A549 (cell line): Measurements from ENCODE around the gene MUCL3. TPM values are rescaled to one million over a fixed set of nuclear protein-coding genes. Genes with fewer than 3 reads are reported as not detected.

Experiments used
- ATAC-seq, 2 experiments: fragments of 200-7000 bp in 1 of 2; fragments of >200 bp in 1 of 2; cut with Nextera tagmentation in 1 of 2; cut with Tn5 transposase in 1 of 2; 3 replicates each; pipeline versions ENCODE4 v1.8.0 to v1.9.1; 2018 to 2020; ENCODE audit warnings: mild to moderate bottlenecking in 1 of 2, moderate library complexity in 1 of 2
- CTCF ChIA-PET: fragments of 300-600 bp; sonication (Branson Sonifier 250); formaldehyde crosslinking; extraction: SDS; loops from one replicate; lab custom pipeline; 2021; ENCODE audit warnings: antibody characterized with exemption, inconsistent platforms; lab: Yijun Ruan, JAX
- POLR2A ChIA-PET: fragments of 350-600 bp; formaldehyde crosslinking; extraction: SDS; loops from one replicate; lab custom pipeline; 2021; ENCODE audit warnings: antibody characterized with exemption, inconsistent platforms; lab: Yijun Ruan, JAX
- DNase-seq, 2 experiments: peaks; one replicate each; pipeline versions ENCODE4 v3.0.0 to v3.0.0-alpha.2; 2011 to 2016; ENCODE audit warnings: low read depth in 1 of 2, low spot score in 1 of 2
- FAIRE-seq: peaks from 2 replicates; lab custom pipeline; 2011; peaks lifted over from hg19 to GRCh38; lab: Jason Lieb, UNC
- H3K27ac ChIP-seq, 2 experiments: fragments of >200 bp; sonication (Bioruptor Twin); formaldehyde crosslinking; 3 replicates each; pipeline ENCODE4 v1.5.1; 2016 to 2017
- H3K4me1 ChIP-seq: fragments of >200 bp; sonication (Bioruptor Twin); formaldehyde crosslinking; 3 replicates; pipeline ENCODE4 v1.6.1; 2016
- H3K4me2 ChIP-seq: fragments of >200 bp; sonication (Bioruptor Twin); formaldehyde crosslinking; 3 replicates; pipeline ENCODE4 v1.6.1; 2016
- H3K4me3 ChIP-seq: fragments of >200 bp; sonication (Bioruptor Twin); formaldehyde crosslinking; 3 replicates; pipeline ENCODE4 v1.5.1; 2016
- H3K9me3 ChIP-seq: fragments of >200 bp; sonication (Bioruptor Twin); formaldehyde crosslinking; 3 replicates; pipeline ENCODE4 v1.6.1; 2016
- CBX2 ChIP-seq: fragments of 200-600 bp; sonication (generic); IDR thresholded peaks from 2 replicates; pipeline ENCODE4 v1.6.1; 2016; ENCODE audit warnings: low read depth, mild to moderate bottlenecking, borderline replicate concordance
- CEBPB ChIP-seq, 2 experiments: fragments of >200 bp in 1 of 2; sonication (Bioruptor Twin) in 1 of 2; formaldehyde crosslinking in 1 of 2; IDR thresholded peaks; 2 replicates each; pipeline ENCODE4 v1.6.1; 2012 to 2016
- CHD2 ChIP-seq: fragments of 150-350 bp; IDR thresholded peaks from 2 replicates; pipeline ENCODE4 v1.6.1; 2014; ENCODE audit warnings: low read length; ENCODE audit not compliant: partially characterized antibody
- CHD4 ChIP-seq: fragments of 200-600 bp; sonication (generic); IDR thresholded peaks from 2 replicates; pipeline ENCODE4 v1.6.1; 2016; ENCODE audit warnings: antibody characterized with exemption, mild to moderate bottlenecking, borderline replicate concordance
- EP300 ChIP-seq, 2 experiments: fragments of >200 bp; sonication (Bioruptor Twin); formaldehyde crosslinking; IDR thresholded peaks; 2 replicates in 1 of 2; 3 replicates in 1 of 2; pipeline ENCODE4 v1.6.1; 2016 to 2017
- ESRRA ChIP-seq: fragments of 150-350 bp; IDR thresholded peaks from 2 replicates; pipeline ENCODE4 v1.6.1; 2014; ENCODE audit warnings: mild to moderate bottlenecking, low read length, borderline replicate concordance
- FOSL2 ChIP-seq, 2 experiments: fragments of 450-650 bp in 1 of 2; fragments of >200 bp in 1 of 2; sonication (Bioruptor Twin) in 1 of 2; formaldehyde crosslinking; IDR thresholded peaks; 2 replicates each; pipeline versions ENCODE4 v1.5.0 to v1.6.1; 2016 to 2020; ENCODE audit warnings: mild to moderate bottlenecking in 1 of 2, moderate library complexity in 1 of 2
- HEYL ChIP-seq: fragments of 250-450 bp; sonication (Bioruptor Pico); IDR thresholded peaks from 2 replicates; pipeline ENCODE4 v1.8.0; 2021; ENCODE audit warnings: mild to moderate bottlenecking, moderate library complexity
- HOXA7 ChIP-seq: fragments of 250-450 bp; sonication (Bioruptor Pico); IDR thresholded peaks from 2 replicates; pipeline ENCODE4 v1.5.0; 2020; ENCODE audit warnings: mild to moderate bottlenecking, moderate library complexity
- HOXB5 ChIP-seq: fragments of 250-450 bp; sonication (Bioruptor Pico); IDR thresholded peaks from 2 replicates; pipeline ENCODE4 v1.5.0; 2020; ENCODE audit warnings: mild to moderate bottlenecking, moderate library complexity
- JUN ChIP-seq, 2 experiments: fragments of >200 bp; sonication (Bioruptor Twin); formaldehyde crosslinking; IDR thresholded peaks; 2 replicates in 1 of 2; 3 replicates in 1 of 2; pipeline ENCODE4 v1.6.1; 2016 to 2017
- JUNB ChIP-seq: fragments of >200 bp; sonication (Bioruptor Twin); formaldehyde crosslinking; IDR thresholded peaks from 2 replicates; pipeline ENCODE4 v1.6.1; 2016
- MAZ ChIP-seq: fragments of 150-350 bp; IDR thresholded peaks from 2 replicates; pipeline ENCODE4 v1.6.1; 2014; ENCODE audit warnings: antibody characterized with exemption, low read depth, low read length, borderline replicate concordance
- MYC ChIP-seq: IDR thresholded peaks from 2 replicates; pipeline ENCODE4 v1.6.1; 2012; ENCODE audit warnings: mild to moderate bottlenecking, inconsistent platforms, low read length, improper control_type of control experiment, borderline replicate concordance
- NFE2L2 ChIP-seq: fragments of 150-350 bp; conservative IDR thresholded peaks from 2 replicates; pipeline ENCODE4 v1.6.1; 2014; ENCODE audit warnings: low read length
- PHF8 ChIP-seq: fragments of 200-600 bp; sonication (generic); IDR thresholded peaks from 2 replicates; pipeline ENCODE4 v1.6.1; 2016; ENCODE audit warnings: low read depth, mild to moderate bottlenecking, antibody characterized with exemption, moderate library complexity, borderline replicate concordance
- POLR2A ChIP-seq: IDR thresholded peaks from 2 replicates; pipeline ENCODE4 v1.6.1; 2012; ENCODE audit warnings: mild to moderate bottlenecking, low read length
- POLR2AphosphoS2 ChIP-seq: conservative IDR thresholded peaks from 2 replicates; pipeline ENCODE4 v1.6.1; 2012; ENCODE audit warnings: low read length, improper control_type of control experiment, inconsistent platforms
- RAD21 ChIP-seq, 2 experiments: fragments of >200 bp in 1 of 2; sonication (Bioruptor Twin) in 1 of 2; formaldehyde crosslinking in 1 of 2; IDR thresholded peaks in 1 of 2; conservative IDR thresholded peaks in 1 of 2; 2 replicates in 1 of 2; 3 replicates in 1 of 2; pipeline ENCODE4 v1.6.1; 2012 to 2018; ENCODE audit warnings: inconsistent platforms in 1 of 2
- RARB ChIP-seq: fragments of 250-450 bp; sonication (Bioruptor Pico); IDR thresholded peaks from 2 replicates; pipeline ENCODE4 v1.8.0; 2021; ENCODE audit warnings: mild to moderate bottlenecking, moderate library complexity
- RCOR1 ChIP-seq: fragments of 150-350 bp; IDR thresholded peaks from 2 replicates; pipeline ENCODE4 v1.6.1; 2014; ENCODE audit warnings: antibody characterized with exemption, low read length, low read depth
- RNF2 ChIP-seq: fragments of 200-600 bp; sonication (generic); IDR thresholded peaks from 2 replicates; pipeline ENCODE4 v1.6.1; 2016; ENCODE audit warnings: low read depth, mild to moderate bottlenecking, antibody characterized with exemption, moderate library complexity, borderline replicate concordance
- SMC3 ChIP-seq: fragments of >200 bp; sonication (Bioruptor Twin); formaldehyde crosslinking; IDR thresholded peaks from 3 replicates; pipeline ENCODE4 v1.6.1; 2018; ENCODE audit warnings: inconsistent platforms
- TFCP2L1 ChIP-seq: fragments of 250-450 bp; sonication (Bioruptor Pico); IDR thresholded peaks from 2 replicates; pipeline ENCODE4 v1.5.0; 2021; ENCODE audit warnings: mild to moderate bottlenecking
- ZC3H11A ChIP-seq: fragments of 450-650 bp; IDR thresholded peaks from 2 replicates; pipeline ENCODE4 v1.6.1; 2014; ENCODE audit warnings: antibody characterized with exemption, mild to moderate bottlenecking
- ZNF302 ChIP-seq: fragments of 250-450 bp; sonication (Bioruptor Pico); IDR thresholded peaks from 2 replicates; pipeline ENCODE4 v1.9.0; 2021; ENCODE audit warnings: inconsistent platforms, mild to moderate bottlenecking, moderate library complexity
- WGBS: methylation state at CpG from one replicate; pipeline ENCODE4 v1.1.6; 2017; ENCODE audit errors: missing lambda C conversion rate; 5-methylcytosine and 5-hydroxymethylcytosine counted together
- polyA plus RNA-seq, 4 experiments: library from polyadenylated mRNA; depleted of rRNA in 3 of 4; stranded (reverse); fragments of >200 nt; fragmentation: RNase III in 1 of 4; extraction: RNeasy Plus Mini Kit Qiagen cat#74134 plus additional on column Dnase treatment in 1 of 4; gene quantifications; 2 replicates in 3 of 4; 3 replicates in 1 of 4; pipeline ENCODE4 v1.2.3, GENCODE V29; 2011 to 2017
- TF ChIP-seq, protein P1 (sequence below): fragments of >200 bp; sonication (Bioruptor Twin); formaldehyde crosslinking; IDR thresholded peaks from 2 replicates; pipeline ENCODE4 v1.6.1; 2016
- TF ChIP-seq, protein P2 (sequence below): IDR thresholded peaks from 2 replicates; pipeline ENCODE4 v1.6.1; 2012
- TF ChIP-seq, protein P3 (sequence below): fragments of >200 bp; sonication (Bioruptor Twin); formaldehyde crosslinking; IDR thresholded peaks from 3 replicates; pipeline ENCODE4 v1.6.1; 2016
- TF ChIP-seq, protein P4 (sequence below): fragments of >200 bp; sonication (Bioruptor Twin); formaldehyde crosslinking; IDR thresholded peaks from 3 replicates; pipeline ENCODE4 v1.5.1; 2016
- TF ChIP-seq, protein P5 (sequence below): fragments of 250-450 bp; sonication (Bioruptor Pico); IDR thresholded peaks from 2 replicates; pipeline ENCODE4 v1.5.0; 2021; ENCODE audit warnings: mild to moderate bottlenecking, moderate library complexity, borderline replicate concordance
- TF ChIP-seq, protein P6 (sequence below): IDR thresholded peaks from 2 replicates; pipeline ENCODE4 v1.6.1; 2012; ENCODE audit warnings: low read depth, borderline replicate concordance

MUCL3 gene
- polyA plus RNA-seq, 2 of the 4 experiments (the other 2 are of a cell fraction): 0.01 to 0.03 TPM

DNA sequence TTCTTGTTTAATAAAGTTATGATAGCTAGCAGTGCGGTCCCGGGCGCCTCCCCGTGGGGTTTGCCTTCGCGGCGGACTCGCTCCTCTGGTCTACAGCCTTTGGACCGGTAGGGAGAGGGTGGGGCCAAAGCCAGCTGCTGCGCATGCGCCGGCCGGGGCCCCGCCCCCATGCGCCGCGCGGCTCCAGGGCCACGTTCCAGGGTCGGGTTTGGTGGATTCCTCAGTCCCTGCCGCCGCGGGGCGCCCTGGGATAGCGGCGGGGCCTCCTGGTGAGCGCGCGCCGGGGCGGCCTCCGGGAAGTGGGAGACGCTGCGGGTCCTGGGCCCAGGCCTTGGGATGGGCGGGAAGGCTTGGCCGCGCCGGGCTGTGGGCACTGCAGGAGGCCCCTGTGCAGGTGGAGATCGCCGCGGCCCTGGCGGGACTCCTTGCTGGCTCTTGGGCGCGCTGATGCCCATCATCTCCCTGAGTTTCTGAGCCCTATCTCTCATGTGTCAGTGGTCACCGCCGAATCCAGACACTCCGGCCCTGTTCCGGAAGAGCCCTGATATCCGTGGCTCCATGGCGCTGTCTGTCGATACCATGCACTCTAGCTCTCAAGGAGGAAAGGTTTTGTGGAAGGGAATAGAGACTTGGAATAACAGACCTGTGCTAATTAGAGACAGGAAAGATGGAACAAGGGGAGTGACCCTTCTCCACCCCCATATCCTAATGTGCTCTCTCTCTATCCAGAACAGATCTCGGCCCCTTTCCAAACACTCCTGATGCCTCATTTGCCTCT lies 26.5 kb upstream of the MUCL3 start, which contains the start of gene VARS2:
TSS of gene VARS2 (plus strand) at position 163 of the 778 bp plus-strand sequence. CDS start at position 762, 599 bp downstream.
- FAIRE-seq: no peak
- TF ChIP-seq RNF2 (no peak), HEYL (CRISPR knock-in tag) (no peak), RARB (CRISPR knock-in tag) (no peak), PHF8 (peak; percentile 56; the same call in 1 of the 2 replicates), POLR2AphosphoS2 (no peak), JUNB (no peak), JUN (IDR thresholded peaks at IDR 0.05) (peak in 1 of 2 experiments; percentile 92; a peak in 3 of 5 replicates), FOSL2 (IDR thresholded peaks at IDR 0.05) (no peak), FOSL2 (CRISPR knock-in tag; IDR thresholded peaks at IDR 0.05) (no peak), CHD4 (no peak), CEBPB (IDR thresholded peaks at IDR 0.05) (no peak), CBX2 (no peak), MYC (no peak), HOXB5 (CRISPR knock-in tag) (no peak), RAD21 (conservative IDR thresholded peaks at IDR 0.05 in 1 of 2, IDR thresholded peaks at IDR 0.05 in 1 of 2) (peak; percentile 33 to 56), HOXA7 (no peak), POLR2A (peak; percentile 68), RCOR1 (no peak), SMC3 (no peak; the same call in 1 of the 3 replicates), CHD2 (no peak), TFCP2L1 (CRISPR knock-in tag) (no peak), EP300 (IDR thresholded peaks at IDR 0.05) (no peak), ZNF302 (no peak), ESRRA (no peak), MAZ (no peak), ZC3H11A (no peak), NFE2L2 (no peak)
- TF ChIP-seq, protein P1, sequence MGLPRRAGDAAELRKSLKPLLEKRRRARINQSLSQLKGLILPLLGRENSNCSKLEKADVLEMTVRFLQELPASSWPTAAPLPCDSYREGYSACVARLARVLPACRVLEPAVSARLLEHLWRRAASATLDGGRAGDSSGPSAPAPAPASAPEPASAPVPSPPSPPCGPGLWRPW: no peak
- TF ChIP-seq, protein P2, sequence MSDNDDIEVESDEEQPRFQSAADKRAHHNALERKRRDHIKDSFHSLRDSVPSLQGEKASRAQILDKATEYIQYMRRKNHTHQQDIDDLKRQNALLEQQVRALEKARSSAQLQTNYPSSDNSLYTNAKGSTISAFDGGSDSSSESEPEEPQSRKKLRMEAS: peak; percentile 77
- TF ChIP-seq, protein P3, sequence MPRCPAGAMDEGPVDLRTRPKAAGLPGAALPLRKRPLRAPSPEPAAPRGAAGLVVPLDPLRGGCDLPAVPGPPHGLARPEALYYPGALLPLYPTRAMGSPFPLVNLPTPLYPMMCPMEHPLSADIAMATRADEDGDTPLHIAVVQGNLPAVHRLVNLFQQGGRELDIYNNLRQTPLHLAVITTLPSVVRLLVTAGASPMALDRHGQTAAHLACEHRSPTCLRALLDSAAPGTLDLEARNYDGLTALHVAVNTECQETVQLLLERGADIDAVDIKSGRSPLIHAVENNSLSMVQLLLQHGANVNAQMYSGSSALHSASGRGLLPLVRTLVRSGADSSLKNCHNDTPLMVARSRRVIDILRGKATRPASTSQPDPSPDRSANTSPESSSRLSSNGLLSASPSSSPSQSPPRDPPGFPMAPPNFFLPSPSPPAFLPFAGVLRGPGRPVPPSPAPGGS: peak; percentile 81; the same call in 2 of the 3 replicates
- TF ChIP-seq, protein P4, sequence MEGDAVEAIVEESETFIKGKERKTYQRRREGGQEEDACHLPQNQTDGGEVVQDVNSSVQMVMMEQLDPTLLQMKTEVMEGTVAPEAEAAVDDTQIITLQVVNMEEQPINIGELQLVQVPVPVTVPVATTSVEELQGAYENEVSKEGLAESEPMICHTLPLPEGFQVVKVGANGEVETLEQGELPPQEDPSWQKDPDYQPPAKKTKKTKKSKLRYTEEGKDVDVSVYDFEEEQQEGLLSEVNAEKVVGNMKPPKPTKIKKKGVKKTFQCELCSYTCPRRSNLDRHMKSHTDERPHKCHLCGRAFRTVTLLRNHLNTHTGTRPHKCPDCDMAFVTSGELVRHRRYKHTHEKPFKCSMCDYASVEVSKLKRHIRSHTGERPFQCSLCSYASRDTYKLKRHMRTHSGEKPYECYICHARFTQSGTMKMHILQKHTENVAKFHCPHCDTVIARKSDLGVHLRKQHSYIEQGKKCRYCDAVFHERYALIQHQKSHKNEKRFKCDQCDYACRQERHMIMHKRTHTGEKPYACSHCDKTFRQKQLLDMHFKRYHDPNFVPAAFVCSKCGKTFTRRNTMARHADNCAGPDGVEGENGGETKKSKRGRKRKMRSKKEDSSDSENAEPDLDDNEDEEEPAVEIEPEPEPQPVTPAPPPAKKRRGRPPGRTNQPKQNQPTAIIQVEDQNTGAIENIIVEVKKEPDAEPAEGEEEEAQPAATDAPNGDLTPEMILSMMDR: peak; percentile 44; the same call in 2 of the 3 replicates
- TF ChIP-seq, protein P5, sequence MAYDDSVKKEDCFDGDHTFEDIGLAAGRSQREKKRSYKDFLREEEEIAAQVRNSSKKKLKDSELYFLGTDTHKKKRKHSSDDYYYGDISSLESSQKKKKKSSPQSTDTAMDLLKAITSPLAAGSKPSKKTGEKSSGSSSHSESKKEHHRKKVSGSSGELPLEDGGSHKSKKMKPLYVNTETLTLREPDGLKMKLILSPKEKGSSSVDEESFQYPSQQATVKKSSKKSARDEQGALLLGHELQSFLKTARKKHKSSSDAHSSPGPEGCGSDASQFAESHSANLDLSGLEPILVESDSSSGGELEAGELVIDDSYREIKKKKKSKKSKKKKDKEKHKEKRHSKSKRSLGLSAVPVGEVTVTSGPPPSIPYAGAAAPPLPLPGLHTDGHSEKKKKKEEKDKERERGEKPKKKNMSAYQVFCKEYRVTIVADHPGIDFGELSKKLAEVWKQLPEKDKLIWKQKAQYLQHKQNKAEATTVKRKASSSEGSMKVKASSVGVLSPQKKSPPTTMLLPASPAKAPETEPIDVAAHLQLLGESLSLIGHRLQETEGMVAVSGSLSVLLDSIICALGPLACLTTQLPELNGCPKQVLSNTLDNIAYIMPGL (CRISPR knock-in tag): no peak
- TF ChIP-seq, protein P6, sequence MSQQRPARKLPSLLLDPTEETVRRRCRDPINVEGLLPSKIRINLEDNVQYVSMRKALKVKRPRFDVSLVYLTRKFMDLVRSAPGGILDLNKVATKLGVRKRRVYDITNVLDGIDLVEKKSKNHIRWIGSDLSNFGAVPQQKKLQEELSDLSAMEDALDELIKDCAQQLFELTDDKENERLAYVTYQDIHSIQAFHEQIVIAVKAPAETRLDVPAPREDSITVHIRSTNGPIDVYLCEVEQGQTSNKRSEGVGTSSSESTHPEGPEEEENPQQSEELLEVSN: peak; percentile 72
- 4% methylated on average over 14 of the region's 52 CpGs for WGBS

More for the DNA sequence above, 26.5 kb upstream of the MUCL3 start, which contains the start of gene VARS2:
- no peaks in the 10 kb centered on the region for H3K9me3 ChIP-seq
- ChIA-PET POLR2A (interaction anchor here (0.9 to 1.8 kb wide), 5 partner anchors 86 to 170 kb away, joined by 3 to 10 read pairs (median 4); partner anchors contain the start of gene IER3), CTCF (interaction anchor here (0.5 to 8.1 kb wide), 46 partner anchors 7 to 235 kb away, joined by 3 to 143 read pairs (median 5); partner anchors contain the start of genes GTF2H4, MUCL3 and PSORS1C1)
- peak within 1 kb of the TSS; percentile 98 for H3K4me2 ChIP-seq
- DNase-seq: peak; percentile 86 to 88
- peak within 1 kb of the TSS; percentile 97 for H3K27ac ChIP-seq
- peaks cover 19% of the 10 kb centered on the region for H3K4me1 ChIP-seq
- H3K4me3 ChIP-seq: peak within 1 kb of the TSS; percentile 60
- peak; percentile 87 to 93 for ATAC-seq
